Neural cell (in vitro differentiated cells): ENCODE data around the gene COL19A1. TPM values are rescaled to one million over a fixed set of nuclear protein-coding genes. Genes with fewer than 3 reads are reported as not detected.

ENCODE experiments used
- H2AFZ ChIP-seq: fragments of 200-600, 300-800 bp; sonication (generic), shearing (Covaris generic); 2 replicates; pipeline ENCODE4 v1.6.0; 2014; ENCODE audit warnings: low read depth, mild to moderate bottlenecking, antibody characterized with exemption, low read length, moderate library complexity
- H3F3A ChIP-seq: fragments of 200-600 bp; shearing (Covaris generic); 2 replicates; pipeline ENCODE4 v1.6.1; 2016; ENCODE audit warnings: mild to moderate bottlenecking, moderate library complexity, mixed read lengths, antibody characterized with exemption, low read length; ENCODE audit not compliant: insufficient read depth, poor library complexity, severe bottlenecking
- H3K27ac ChIP-seq: fragments of 200-600, 300-800 bp; sonication (generic), shearing (Covaris generic); 2 replicates; pipeline ENCODE4 v1.5.1; 2014; ENCODE audit warnings: mild to moderate bottlenecking, low read length, moderate library complexity
- H3K27me3 ChIP-seq: fragments of 300-800, 200-600 bp; sonication (generic), shearing (Covaris generic); 2 replicates; pipeline ENCODE4 v1.6.0; 2014; ENCODE audit warnings: mild to moderate bottlenecking, low read depth, low read length, moderate library complexity; ENCODE audit not compliant: insufficient read depth
- H3K36me3 ChIP-seq: fragments of 300-800, 200-600 bp; sonication (generic), shearing (Covaris generic); 2 replicates; pipeline ENCODE4 v1.5.1; 2014; ENCODE audit warnings: mild to moderate bottlenecking, antibody characterized with exemption, low read length, moderate library complexity; ENCODE audit not compliant: insufficient read depth
- H3K4me2 ChIP-seq: fragments of 300-800, 200-600 bp; sonication (generic), shearing (Covaris generic); 2 replicates; pipeline ENCODE4 v1.6.0; 2014; ENCODE audit warnings: mild to moderate bottlenecking, low read length
- H3K4me3 ChIP-seq: fragments of 300-800, 200-600 bp; sonication (generic), shearing (Covaris generic); 2 replicates; pipeline ENCODE4 v1.5.1; 2014; ENCODE audit warnings: mild to moderate bottlenecking, low read length, moderate library complexity
- H3K79me2 ChIP-seq: fragments of 200-600 bp; shearing (Covaris generic); replicated peaks from 2 replicates; pipeline ENCODE4 v1.6.0; 2014; ENCODE audit warnings: mild to moderate bottlenecking, low read length, moderate library complexity; ENCODE audit not compliant: insufficient read depth
- H3K9ac ChIP-seq: fragments of 300-800, 200-600 bp; sonication (generic), shearing (Covaris generic); 2 replicates; pipeline ENCODE4 v1.6.1; 2016; ENCODE audit warnings: mild to moderate bottlenecking, low read length, mixed read lengths
- H3K9me2 ChIP-seq: fragments of 200-600 bp; shearing (Covaris generic); 2 replicates; pipeline ENCODE4 v1.6.1; 2016; ENCODE audit warnings: mild to moderate bottlenecking, low read length, mixed read lengths; ENCODE audit not compliant: insufficient read depth
- H3K9me3 ChIP-seq: fragments of 200-600, 300-800 bp; sonication (generic), shearing (Covaris generic); 2 replicates; pipeline ENCODE4 v1.6.1; 2016; ENCODE audit warnings: mild to moderate bottlenecking, mixed run types, low read length, moderate library complexity, mixed read lengths
- H4K20me1 ChIP-seq: fragments of 200-600 bp; shearing (Covaris generic); 2 replicates; pipeline ENCODE4 v1.6.1; 2016; ENCODE audit warnings: mild to moderate bottlenecking, mixed run types; ENCODE audit not compliant: insufficient read depth
- CTCF ChIP-seq: fragments of 450-650 bp; IDR thresholded peaks from 2 replicates; pipeline ENCODE4 v1.5.1; 2014; ENCODE audit warnings: antibody characterized with exemption, mild to moderate bottlenecking, moderate library complexity; ENCODE audit not compliant: poor library complexity, severe bottlenecking
- EP300 ChIP-seq: fragments of 450-650 bp; conservative IDR thresholded peaks from 2 replicates; pipeline ENCODE4 v1.6.1; 2014; ENCODE audit warnings: antibody characterized with exemption, mild to moderate bottlenecking, moderate library complexity; ENCODE audit not compliant: poor library complexity, severe bottlenecking
- EZH2 ChIP-seq: fragments of 200-600, 300-800 bp; shearing (Covaris generic), sonication (generic); IDR thresholded peaks from 2 replicates; pipeline ENCODE4 v1.6.1; 2014; ENCODE audit warnings: antibody characterized with exemption, low read length, borderline replicate concordance, mild to moderate bottlenecking; ENCODE audit not compliant: insufficient read depth, poor library complexity, severe bottlenecking
- POLR2AphosphoS5 ChIP-seq: IDR thresholded peaks from 2 replicates; pipeline ENCODE4 v1.6.1; 2012
- RAD21 ChIP-seq: fragments of 450-650 bp; conservative IDR thresholded peaks from 2 replicates; pipeline ENCODE4 v1.6.1; 2014; ENCODE audit warnings: antibody characterized with exemption, mild to moderate bottlenecking, moderate library complexity
- REST ChIP-seq: IDR thresholded peaks from 2 replicates; pipeline ENCODE4 v1.6.1; 2012; ENCODE audit warnings: borderline replicate concordance
- SMC3 ChIP-seq: fragments of 450-650 bp; conservative IDR thresholded peaks from 2 replicates; pipeline ENCODE4 v1.6.1; 2014; ENCODE audit warnings: antibody characterized with exemption, mild to moderate bottlenecking, moderate library complexity; ENCODE audit not compliant: poor library complexity
- TAF1 ChIP-seq: IDR thresholded peaks from 2 replicates; pipeline ENCODE4 v1.6.1; 2012; ENCODE audit warnings: low read depth
- polyA plus RNA-seq: library from polyadenylated mRNA; depleted of rRNA; stranded (reverse); fragments of >200 nt; gene quantifications from 2 replicates; pipeline ENCODE4 v1.2.3, GENCODE V29; 2014

COL19A1 gene
- polyA plus RNA-seq, 1 donor from 2014 or later = 0.24 TPM

- Histone ChIP-seq H3K27ac (no peak overlapping the region), H3K36me3 (no peaks in the 10 kb centered on the region), H3K9me3 (no peaks in the 10 kb centered on the region), H4K20me1 (no peaks in the 10 kb centered on the region), H3K79me2 (no peaks in the 10 kb centered on the region), H3K4me3 (no peak overlapping the region), H3K27me3 (no peaks in the 10 kb centered on the region), H3F3A (no peaks in the 10 kb centered on the region), H3K9ac (no peak overlapping the region), H3K4me2 (no peak overlapping the region), H2AFZ (no peak overlapping the region), H3K9me2 (no peaks in the 10 kb centered on the region)
- TF ChIP-seq SMC3 (peak; percentile 80), POLR2AphosphoS5 (no peak), CTCF (peak; percentile 76), TAF1 (no peak), RAD21 (peak; percentile 84)
These were observed 300.0 kb downstream of the COL19A1 start for GRCh38 chr6:70166088-70166958.

- Histone ChIP-seq H3K9ac (no peak overlapping the region), H3K9me3 (no peaks in the 10 kb centered on the region), H3K27ac (no peak overlapping the region), H3K4me2 (no peak overlapping the region), H3K79me2 (no peaks in the 10 kb centered on the region), H4K20me1 (no peaks in the 10 kb centered on the region), H3K27me3 (no peaks in the 10 kb centered on the region), H3K36me3 (no peaks in the 10 kb centered on the region), H3F3A (no peaks in the 10 kb centered on the region), H2AFZ (no peak overlapping the region), H3K4me3 (no peak overlapping the region), H3K9me2 (no peaks in the 10 kb centered on the region)
- TF ChIP-seq POLR2AphosphoS5 (peak; percentile 44), EP300 (no peak), EZH2 (no peak), RAD21 (no peak)
These were observed 302.5 kb downstream of the COL19A1 start for GRCh38 chr6:70168681-70169377.

- no peak overlapping the region for H3K27ac ChIP-seq
- no peak overlapping the region for H3K4me2 ChIP-seq
- H3K9me3 ChIP-seq = no peaks in the 10 kb centered on the region
- no peak overlapping the region for H3K4me3 ChIP-seq
- no peaks in the 10 kb centered on the region for H3K27me3 ChIP-seq
- no peaks in the 10 kb centered on the region for H4K20me1 ChIP-seq
- no peak for TF ChIP-seq SMC3
- no peak for TF ChIP-seq REST
- no peak for TF ChIP-seq EZH2
- TF ChIP-seq RAD21 = no peak
- TF ChIP-seq CTCF = no peak
- TF ChIP-seq POLR2AphosphoS5 = no peak
- no peaks in the 10 kb centered on the region for H3F3A ChIP-seq
- H2AFZ ChIP-seq = no peak overlapping the region
- H3K36me3 ChIP-seq = no peaks in the 10 kb centered on the region
- H3K9ac ChIP-seq = no peak overlapping the region
- H3K79me2 ChIP-seq = no peaks in the 10 kb centered on the region
- H3K9me2 ChIP-seq = no peaks in the 10 kb centered on the region
These were observed 304.9 kb downstream of the COL19A1 start for GRCh38 chr6:70171236-70171635.
